DMS153 treated with DMSO at 0.1 percent for 48 hours (cell line): ENCODE results near the gene HSD17B1.
A peak's percentile ranks its signal among the peaks of the same experiment; 100 is the strongest.
"Not testable (repeated sequence)": the region's sequence is repeated elsewhere in the genome, so short reads cannot be mapped to it uniquely, and the experiment has no call there.

Experiments used
- DNase-seq: peaks from one replicate; lab custom pipeline; 2025; ENCODE audit not compliant: unreplicated experiment; lab: John Stamatoyannopoulos, UW

Gene HSD17B1

DNA sequence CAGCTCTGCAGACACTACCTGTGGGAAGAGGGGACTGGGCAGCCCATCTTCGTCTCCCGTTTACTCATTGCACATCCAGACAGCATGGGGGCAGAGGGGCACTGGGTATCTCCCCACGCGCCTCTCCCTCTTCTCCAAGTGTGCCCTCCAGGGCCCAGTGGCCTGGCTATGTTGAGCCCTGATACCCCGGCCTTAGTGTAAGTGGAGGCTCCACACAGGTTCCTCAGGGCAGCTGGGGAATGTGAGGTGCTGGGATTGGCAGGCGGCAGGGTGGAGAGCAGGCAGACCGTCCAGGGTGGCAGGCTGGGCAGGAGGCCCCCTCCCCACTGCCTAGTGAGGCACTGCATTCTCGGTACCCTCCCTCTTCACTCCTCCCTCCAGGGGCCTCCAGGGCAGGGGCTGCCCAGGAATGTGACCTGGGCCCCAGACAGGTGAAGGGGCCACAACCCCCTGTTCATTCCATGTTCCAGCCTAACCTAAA is 29.9 kb upstream of the HSD17B1 start:
- DNase-seq: no peak

DNA sequence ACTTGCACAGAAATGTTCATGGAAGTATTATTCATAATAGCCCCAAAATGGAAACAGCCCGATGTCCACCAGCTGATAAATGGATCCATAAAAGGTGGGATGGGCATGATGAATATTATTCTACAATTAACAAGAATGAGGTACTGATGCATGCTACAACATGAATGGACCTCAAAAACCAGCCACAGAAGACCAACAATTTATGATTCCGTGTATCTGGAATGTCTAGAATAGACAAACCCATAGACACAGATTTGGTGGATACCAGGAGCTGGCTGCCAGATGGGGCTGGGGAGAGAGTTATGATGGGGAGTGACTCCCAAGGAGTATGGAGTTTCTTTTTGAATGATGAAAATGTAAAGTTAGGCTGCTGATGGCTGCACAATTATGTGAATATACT is 27.5 kb upstream of the HSD17B1 start:
- no peak for DNase-seq

DNA sequence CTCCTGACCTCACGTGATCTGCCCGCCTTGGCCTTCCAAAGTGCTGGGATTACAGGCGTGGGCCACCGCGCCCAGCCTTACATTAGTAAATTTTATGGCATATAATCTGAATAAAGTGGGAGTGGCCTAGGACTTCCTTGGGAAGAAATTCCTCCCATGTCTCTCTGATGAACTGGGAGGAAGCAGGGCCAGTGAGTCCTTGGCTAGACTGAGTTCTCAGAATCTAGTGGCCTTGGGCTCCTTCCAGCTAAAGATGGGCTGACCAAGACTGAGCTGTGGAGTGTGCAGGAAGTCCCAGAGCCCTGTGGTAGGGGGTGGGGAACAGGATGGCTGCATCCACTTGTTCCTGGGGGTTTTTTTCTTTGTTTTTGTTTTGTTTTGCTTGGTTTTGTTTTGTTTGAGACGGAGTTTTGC is 26.7 kb upstream of the HSD17B1 start:
- no peak for DNase-seq

DNA sequence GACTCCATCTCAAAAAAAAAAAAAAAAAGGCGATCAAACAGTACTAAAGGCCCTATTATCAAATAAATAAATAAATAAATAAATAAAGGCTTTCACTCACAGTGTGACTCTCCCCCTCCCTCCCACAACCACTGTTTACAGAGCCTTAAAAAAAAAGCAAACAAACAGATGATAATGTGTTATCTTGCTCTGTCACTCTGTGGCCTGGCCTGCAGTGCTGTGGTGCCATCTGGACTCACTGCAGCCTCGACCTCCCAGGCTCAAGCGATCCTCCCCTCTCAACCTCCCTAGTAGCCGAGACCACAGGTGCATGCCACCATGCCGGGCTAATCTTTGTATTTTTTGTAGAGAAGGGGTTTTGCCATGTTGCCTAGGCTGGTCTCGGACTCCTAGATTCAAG is 24.8 kb upstream of the HSD17B1 start:
- no peak for DNase-seq

DNA sequence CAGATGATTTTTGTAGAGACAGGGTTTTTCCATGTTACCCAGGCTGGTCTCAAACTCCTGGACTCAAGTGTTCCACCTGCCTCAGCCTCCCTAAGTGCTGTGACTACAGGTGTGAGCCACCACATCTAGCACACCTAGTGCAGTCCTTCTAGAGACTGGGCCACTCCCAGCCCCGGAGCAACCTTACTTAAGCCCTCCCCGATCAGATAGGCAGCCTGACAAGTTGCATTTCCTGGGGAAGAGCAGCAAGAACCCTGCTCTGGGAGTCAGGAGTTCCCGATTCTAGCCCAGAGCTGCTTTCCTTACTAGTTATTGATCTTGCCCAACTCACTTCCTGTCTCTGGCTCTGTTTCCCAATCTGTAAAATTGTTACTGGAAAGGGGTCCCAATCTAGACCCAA is 23.7 kb upstream of the HSD17B1 start:
- no peak for DNase-seq

DNA sequence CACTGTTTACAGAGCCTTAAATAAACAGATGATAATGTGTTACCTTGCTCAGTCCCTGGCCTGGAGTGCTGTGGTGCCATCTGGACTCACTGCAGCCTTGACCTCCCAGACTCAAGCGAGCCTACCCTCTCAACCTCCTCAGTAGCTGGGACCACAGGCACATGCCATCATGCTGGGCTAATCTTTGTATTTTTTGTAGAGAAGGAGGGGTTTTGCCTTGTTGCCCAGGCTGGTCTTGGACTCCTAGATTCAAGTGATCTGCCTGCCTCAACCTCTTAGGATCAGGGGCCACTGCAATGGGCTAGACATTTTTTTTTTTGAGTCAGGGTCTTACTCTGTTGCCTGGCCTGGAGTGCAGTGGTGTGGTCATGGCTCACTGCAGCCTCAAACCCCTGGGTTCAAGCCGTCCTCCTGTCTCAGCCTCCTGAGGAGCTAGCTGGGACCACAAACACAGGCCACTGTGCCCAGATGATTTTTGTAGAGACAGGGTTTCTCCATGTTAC is 21.7 kb upstream of the HSD17B1 start:
- DNase-seq: no peak

DNA sequence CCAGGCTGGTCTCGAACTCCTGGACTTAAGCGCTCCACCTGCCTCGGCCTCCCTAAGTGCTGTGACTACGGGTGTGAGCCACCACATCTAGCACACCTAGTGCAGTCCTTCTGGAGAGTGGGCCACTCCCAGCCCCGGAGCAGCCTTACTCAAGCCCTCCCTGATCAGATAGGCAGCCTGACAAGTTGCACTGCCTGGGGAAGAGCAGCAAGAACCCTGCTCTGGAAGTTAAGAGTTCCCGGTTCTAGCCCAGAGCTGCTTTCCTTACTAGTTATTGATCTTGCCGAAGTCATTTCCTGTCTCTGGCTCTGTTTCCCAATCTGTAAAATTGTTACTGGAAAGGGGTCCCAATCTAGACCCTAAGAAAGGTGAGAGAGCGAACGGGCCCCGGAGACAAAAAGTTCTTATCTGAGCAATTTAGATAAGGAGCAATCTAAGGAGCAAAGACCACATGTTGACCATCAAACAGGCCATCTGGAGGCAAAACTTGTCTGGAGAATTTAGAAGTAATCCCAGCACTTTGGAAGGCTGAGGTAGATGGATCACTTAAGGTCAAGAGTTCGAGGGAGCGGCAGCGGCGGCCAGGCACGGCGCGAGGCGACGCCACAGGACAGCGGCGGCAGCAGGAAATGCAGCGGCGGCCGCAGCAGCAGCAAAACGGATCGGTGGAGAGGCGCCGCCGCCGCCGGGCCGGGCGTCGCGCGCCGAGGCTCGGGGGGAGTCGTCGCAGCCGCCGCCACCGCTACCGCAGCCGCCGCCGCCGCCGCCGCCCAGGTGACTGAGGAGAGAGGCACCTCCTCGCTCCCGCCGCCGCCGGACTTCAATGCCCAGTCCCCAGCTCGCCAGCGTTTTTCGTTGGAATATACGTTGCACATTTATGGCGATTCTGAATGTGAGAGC is 21.0 kb upstream of the HSD17B1 start:
- peak; percentile 51 for DNase-seq

DNA sequence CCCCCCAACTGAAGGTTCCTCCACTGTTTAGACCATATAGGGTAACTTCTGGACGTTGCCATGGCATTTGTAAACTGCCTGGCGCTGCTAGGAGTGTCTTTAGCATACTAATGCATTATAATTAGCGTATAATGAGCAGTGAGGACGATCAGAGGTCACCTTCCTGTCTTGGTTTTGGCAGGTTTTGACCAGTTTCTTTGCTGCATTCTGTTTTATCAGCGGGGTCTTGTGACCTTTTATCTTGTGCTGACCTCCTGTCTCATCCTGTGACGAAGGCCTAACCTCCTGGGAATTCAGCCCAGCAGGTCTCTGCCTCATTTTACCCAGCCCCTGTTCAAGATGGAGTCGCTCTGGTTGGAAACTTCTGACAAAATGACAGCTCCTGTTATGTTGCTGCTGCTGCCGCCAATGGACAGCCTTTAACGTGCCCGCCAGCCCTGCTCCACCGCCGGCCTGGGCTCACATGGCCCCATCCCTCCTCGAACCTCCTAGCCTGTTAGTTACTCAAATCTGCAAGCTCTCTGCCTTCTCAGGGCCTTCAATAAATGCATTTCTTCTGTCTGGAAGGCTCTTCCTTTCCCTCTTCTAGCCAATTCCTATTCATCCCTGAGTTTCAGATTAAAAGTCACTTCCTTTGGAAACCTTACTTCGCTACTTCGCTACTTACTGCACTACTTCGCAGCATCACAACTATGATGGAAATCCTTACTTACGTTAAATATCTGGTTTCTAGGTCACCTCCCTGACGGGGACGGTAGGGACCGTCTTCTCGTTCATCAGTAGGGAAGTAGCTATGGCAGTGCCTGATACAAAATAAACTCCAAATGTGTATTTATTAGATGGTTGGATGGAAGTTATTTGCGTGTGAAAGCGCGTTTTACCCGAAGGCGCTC is 17.3 kb upstream of the HSD17B1 start:
- DNase-seq: no peak

DNA sequence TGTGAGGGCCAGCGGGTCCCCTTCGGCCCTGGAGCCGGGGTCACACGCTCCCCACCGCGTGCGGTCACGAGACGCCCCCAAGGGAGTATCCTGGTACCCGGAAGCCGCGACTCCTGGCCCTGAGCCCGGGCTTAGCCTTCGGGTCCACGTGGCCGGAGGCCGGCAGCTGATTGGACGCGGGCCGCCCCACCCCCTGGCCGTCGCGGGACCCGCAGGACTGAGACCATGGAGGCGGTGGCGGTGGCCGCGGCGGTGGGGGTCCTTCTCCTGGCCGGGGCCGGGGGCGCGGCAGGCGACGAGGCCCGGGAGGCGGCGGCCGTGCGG is 16.7 kb upstream of the HSD17B1 start, which contains the start of gene NAGLU:
Gene NAGLU, plus strand, starts transcription at position 194 of the 324 bp plus-strand sequence. Its CDS starts 32 bp downstream, at position 226.
- peak; percentile 81 for DNase-seq

DNA sequence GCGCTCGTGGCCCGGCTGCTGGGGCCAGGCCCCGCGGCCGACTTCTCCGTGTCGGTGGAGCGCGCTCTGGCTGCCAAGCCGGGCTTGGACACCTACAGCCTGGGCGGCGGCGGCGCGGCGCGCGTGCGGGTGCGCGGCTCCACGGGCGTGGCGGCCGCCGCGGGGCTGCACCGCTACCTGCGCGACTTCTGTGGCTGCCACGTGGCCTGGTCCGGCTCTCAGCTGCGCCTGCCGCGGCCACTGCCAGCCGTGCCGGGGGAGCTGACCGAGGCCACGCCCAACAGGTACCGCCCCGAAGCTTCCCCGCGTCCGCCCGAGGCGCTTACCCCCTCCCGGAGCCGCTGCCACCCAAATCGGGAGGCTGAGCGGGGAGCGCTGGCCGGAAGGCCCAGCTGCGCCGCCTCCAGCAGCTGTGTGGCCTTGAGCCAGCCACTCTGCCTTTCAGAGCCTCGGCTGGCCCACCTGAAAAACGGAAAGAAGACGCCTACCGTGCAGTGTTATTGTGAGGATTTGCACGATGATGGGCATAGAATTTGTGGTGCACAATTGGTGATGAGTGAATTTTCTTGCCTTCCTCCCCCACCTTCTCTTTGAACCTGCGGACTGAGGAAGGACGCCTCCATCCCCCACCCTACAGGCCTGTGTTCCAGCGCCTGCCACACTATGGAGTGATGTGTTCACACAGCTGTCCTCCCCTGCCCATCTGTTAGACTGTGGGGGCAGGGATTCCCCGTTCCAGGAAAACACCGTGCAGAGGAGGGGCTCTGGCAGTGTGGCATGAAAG is 16.2 kb upstream of the HSD17B1 start:
- peak; percentile 76 for DNase-seq

DNA sequence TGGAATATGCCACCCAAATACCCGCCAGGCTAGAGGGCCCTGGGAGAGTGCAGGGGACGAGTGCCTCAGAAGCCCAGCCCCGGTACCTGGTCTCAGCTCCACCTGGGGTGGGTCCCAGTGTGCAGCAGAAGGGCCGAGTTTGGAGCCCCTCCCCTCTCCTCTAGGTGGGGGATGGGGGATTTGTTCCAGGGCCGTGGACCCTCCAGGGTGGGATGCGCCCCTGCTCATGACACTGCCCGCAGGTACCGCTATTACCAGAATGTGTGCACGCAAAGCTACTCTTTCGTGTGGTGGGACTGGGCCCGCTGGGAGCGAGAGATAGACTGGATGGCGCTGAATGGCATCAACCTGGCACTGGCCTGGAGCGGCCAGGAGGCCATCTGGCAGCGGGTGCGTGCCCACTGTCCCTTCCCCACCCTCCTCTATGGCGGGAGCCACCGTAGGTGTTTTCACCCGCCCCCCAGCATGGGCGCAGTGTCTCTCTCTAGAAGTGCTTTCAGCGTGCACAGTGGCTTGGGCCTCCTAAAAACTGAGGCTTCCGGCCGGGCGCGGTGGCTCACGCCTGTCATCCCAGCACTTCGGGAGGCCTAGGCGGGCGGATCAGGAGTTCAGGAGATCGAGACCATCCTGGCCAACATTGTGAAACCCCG is 15.4 kb upstream of the HSD17B1 start:
- no peak for DNase-seq

DNA sequence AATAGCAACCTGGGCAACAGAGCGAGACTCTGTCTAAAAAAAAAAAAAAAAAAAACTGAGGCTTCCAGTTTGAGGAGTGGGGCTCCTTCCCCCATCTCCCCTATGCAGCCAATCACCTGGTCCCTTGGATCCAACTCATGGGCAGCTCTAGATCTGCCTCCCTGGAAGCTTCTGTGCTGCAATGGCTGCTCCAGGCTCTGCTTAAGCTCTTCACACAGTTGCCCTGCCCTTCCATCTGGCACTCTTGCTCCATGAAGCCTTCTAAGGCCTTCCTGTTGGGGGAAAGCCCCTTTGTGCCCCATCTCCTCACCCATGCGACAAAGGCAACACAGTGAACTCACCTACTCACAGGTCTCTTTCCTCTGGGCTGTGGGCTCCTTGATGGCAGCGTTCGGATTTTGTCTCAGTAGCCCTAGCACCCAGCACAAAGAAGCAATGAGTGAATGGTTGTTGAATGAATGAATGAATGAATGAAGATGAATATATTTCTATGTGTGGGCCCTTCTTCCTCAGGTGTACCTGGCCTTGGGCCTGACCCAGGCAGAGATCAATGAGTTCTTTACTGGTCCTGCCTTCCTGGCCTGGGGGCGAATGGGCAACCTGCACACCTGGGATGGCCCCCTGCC is 14.8 kb upstream of the HSD17B1 start:
- DNase-seq: no peak

DNA sequence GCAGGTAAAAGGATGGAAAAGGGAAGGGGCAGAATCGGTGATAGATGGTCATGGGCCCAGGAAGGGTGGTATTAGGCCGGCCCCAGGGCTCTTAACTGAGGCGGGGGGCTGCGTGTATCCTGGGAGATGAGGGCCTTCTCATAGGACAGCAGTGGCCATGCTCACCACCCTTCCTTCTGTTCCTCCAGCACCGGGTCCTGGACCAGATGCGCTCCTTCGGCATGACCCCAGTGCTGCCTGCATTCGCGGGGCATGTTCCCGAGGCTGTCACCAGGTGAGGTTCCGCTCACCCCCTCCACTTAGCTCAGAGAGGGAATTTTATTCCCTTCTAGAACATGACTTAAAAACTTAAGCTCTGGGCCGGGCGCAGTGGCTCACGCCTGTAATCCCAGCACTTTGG is 14.2 kb upstream of the HSD17B1 start:
- no peak for DNase-seq

DNA sequence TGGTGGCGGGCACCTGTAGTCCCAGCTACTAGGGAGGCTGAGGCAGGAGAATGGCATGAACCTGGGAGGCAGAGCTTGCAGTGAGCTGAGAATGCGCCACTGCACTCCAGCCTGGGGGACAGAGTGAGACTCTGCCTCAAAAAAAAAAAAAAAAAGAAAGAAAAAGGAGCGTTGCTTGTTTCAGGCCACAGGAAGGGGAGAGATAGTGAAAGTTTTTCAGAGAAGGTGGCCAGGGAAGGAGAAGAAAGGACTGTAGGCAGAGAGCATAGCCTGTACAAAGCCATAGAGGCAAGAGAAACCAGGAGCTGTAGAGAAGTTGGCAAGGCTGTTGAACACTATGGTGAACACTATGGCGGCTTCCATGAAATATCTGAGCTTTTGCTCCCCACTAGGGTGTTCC is 12.2 kb upstream of the HSD17B1 start:
- DNase-seq: not testable (repeated sequence)

DNA sequence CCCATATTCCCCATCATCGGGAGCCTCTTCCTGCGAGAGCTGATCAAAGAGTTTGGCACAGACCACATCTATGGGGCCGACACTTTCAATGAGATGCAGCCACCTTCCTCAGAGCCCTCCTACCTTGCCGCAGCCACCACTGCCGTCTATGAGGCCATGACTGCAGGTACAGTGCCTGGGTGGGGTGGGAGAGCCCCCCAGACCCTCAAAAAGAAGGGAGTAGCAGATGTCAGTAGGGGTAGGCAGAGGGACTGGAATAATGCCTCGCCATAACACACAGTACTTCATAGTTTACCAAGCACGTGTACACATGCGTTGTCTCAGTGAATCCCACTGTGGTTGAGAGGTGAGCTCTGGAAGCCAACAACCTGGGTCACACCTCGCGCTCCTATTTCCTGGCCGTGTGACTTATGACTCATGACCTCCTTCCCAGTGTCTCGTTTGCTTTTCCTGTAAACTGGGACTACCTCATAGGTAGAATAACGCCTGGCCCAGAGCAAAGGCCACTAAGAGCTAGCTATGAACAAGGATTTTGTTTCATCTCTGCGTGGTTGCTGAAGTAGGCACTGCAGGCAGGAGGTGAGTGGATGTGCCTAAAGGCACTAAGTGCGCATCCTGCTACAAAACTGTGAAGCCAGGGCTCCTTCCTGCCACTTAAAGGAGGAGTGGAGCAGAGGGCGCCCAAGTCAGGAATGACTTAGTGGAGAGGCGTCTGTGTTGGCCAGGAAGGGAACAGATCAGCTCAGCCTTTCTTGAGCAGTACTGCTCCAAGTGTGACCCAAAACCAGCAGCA is 11.5 kb upstream of the HSD17B1 start:
- DNase-seq: no peak

DNA sequence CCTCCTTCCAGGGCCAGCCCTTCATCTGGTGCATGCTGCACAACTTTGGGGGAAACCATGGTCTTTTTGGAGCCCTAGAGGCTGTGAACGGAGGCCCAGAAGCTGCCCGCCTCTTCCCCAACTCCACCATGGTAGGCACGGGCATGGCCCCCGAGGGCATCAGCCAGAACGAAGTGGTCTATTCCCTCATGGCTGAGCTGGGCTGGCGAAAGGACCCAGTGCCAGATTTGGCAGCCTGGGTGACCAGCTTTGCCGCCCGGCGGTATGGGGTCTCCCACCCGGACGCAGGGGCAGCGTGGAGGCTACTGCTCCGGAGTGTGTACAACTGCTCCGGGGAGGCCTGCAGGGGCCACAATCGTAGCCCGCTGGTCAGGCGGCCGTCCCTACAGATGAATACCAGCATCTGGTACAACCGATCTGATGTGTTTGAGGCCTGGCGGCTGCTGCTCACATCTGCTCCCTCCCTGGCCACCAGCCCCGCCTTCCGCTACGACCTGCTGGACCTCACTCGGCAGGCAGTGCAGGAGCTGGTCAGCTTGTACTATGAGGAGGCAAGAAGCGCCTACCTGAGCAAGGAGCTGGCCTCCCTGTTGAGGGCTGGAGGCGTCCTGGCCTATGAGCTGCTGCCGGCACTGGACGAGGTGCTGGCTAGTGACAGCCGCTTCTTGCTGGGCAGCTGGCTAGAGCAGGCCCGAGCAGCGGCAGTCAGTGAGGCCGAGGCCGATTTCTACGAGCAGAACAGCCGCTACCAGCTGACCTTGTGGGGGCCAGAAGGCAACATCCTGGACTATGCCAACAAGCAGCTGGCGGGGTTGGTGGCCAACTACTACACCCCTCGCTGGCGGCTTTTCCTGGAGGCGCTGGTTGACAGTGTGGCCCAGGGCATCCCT is 9.3 kb upstream of the HSD17B1 start:
- DNase-seq: no peak

DNA sequence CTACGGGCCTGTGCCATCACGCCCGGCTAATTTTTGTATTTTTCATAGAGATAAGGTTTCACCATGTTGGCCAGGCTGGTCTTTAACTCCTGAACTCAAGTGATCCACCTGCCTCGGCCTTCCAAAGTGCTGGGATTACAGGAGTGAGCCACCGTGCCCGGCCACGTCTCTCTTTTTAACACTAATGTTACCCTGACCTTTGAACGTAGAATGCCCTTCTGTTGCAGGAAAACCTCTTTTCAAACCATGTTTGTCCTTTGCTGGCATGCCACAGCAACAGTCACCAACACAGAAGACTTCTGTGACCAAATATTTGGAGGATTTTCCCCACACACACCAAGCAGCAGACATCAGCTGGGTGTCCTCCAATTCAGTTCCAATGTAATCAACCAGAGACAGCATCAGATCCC is 7.8 kb upstream of the HSD17B1 start:
- no peak for DNase-seq
